Cortex of kidney (tissue), 1 donor: Measurements from ENCODE around the gene FAM25A.
"Not testable (repeated sequence)": the region's sequence is repeated elsewhere in the genome, so short reads cannot be mapped to it uniquely, and the experiment has no call there.

Source experiments
- DNase-seq: peaks from one replicate; lab custom pipeline; 2025; lab: John Stamatoyannopoulos, UW

The FAM25A gene

GRCh38 chr10:87013528-87013927 is 6.6 kb upstream of the FAM25A start:
- not testable (repeated sequence) for DNase-seq

GRCh38 chr10:87014986-87015716 is 4.9 kb upstream of the FAM25A start:
- DNase-seq = not testable (repeated sequence)

GRCh38 chr10:87018127-87018526 is 2.0 kb upstream of the FAM25A start:
- DNase-seq = not testable (repeated sequence)

GRCh38 chr10:87019066-87019465 is 1.0 kb upstream of the FAM25A start:
- not testable (repeated sequence) for DNase-seq

GRCh38 chr10:87019504-87019903 is 590 bp upstream of the FAM25A start:
- DNase-seq = not testable (repeated sequence)

- not testable (repeated sequence) for DNase-seq
Measured at GRCh38 chr10:87025285-87025958, 5.3 kb downstream of the FAM25A start.

GRCh38 chr10:87026747-87027508 is 6.8 kb downstream of the FAM25A start:
- not testable (repeated sequence) for DNase-seq

- DNase-seq = not testable (repeated sequence)
Measured at GRCh38 chr10:87030419-87030818, 10.3 kb downstream of the FAM25A start.

GRCh38 chr10:87030912-87031635 is 11.0 kb downstream of the FAM25A start:
- no peak for DNase-seq

- DNase-seq = no peak
Measured at GRCh38 chr10:87036623-87037022, 16.5 kb downstream of the FAM25A start.

GRCh38 chr10:87038286-87038717 is 18.2 kb downstream of the FAM25A start:
- no peak for DNase-seq

GRCh38 chr10:87038786-87039185 is 18.7 kb downstream of the FAM25A start:
- DNase-seq = no peak

GRCh38 chr10:87043579-87043978 is 23.5 kb downstream of the FAM25A start:
- not testable (repeated sequence) for DNase-seq

- DNase-seq = no peak
Measured at GRCh38 chr10:87045434-87045938, 25.4 kb downstream of the FAM25A start.

- DNase-seq = no peak
Measured at GRCh38 chr10:87053111-87053510, 33.0 kb downstream of the FAM25A start.

- no peak for DNase-seq
Measured at GRCh38 chr10:87053577-87054181, 33.6 kb downstream of the FAM25A start.

- no peak for DNase-seq
Measured at GRCh38 chr10:87054373-87055295, 34.5 kb downstream of the FAM25A start.

GRCh38 chr10:87058171-87058570 is 38.1 kb downstream of the FAM25A start:
- no peak for DNase-seq

- DNase-seq = no peak
Measured at GRCh38 chr10:87059401-87059800, 39.3 kb downstream of the FAM25A start.

- no peak for DNase-seq
Measured at GRCh38 chr10:87060280-87060928, 40.3 kb downstream of the FAM25A start.
